Motor neuron (in vitro differentiated cells): ENCODE results near the gene SLC43A2. TPM values are rescaled to one million over a fixed set of nuclear protein-coding genes. Genes with fewer than 3 reads are reported as not detected.
A peak's percentile ranks its signal among the peaks of the same experiment; 100 is the strongest.
"Not testable (repeated sequence)": the region's sequence is repeated elsewhere in the genome, so short reads cannot be mapped to it uniquely, and the experiment has no call there.

Source experiments
- ATAC-seq, 8 experiments: fragments of 200-7000 bp; cut with Tn5 transposase; replicated peaks in 6 of 8; 2 replicates each; pipeline ENCODE4 v1.8.0; 2021; ENCODE audit warnings: mild to moderate bottlenecking in 8 of 8, moderate library complexity in 8 of 8
- H3K27ac ChIP-seq, 2 donors: fragments of 250-450 bp; sonication (Bioruptor Pico); 2 replicates each; pipeline ENCODE4 v1.9.0; 2021; ENCODE audit warnings: antibody characterized with exemption in 2 of 2, mild to moderate bottlenecking in 2 of 2, moderate library complexity in 1 of 2
- H3K4me1 ChIP-seq, 2 donors: fragments of 250-450 bp; sonication (Bioruptor Pico); replicated peaks in 1 of 2; 2 replicates each; pipeline ENCODE4 v1.6.1; 2021; ENCODE audit warnings: antibody characterized with exemption in 2 of 2, mild to moderate bottlenecking in 2 of 2, moderate library complexity in 1 of 2
- H3K4me3 ChIP-seq, 5 donors: fragments of 250-450 bp; sonication (Bioruptor Pico); 2 replicates each; pipeline ENCODE4 v1.9.0; 2021; ENCODE audit warnings: antibody characterized with exemption in 5 of 5, mild to moderate bottlenecking in 5 of 5, moderate library complexity in 4 of 5
- WGBS, 10 experiments: fragments of 450-650 bp; shearing (Covaris generic); methylation state at CpG; one replicate each; pipeline ENCODE4 v1.0.0; 2022; 5-methylcytosine and 5-hydroxymethylcytosine counted together
- in situ Hi-C, 9 experiments: fragments of 400-800 bp; cut with MboI; loops; one replicate each; pipeline ENCODE4 v1.15.0; 2021; ENCODE audit warnings: low sequenced_read_pairs in 9 of 9, low pct_unique_long_range_greater_than_20kb in 2 of 9; ENCODE audit not compliant: unreplicated experiment in 9 of 9
- total RNA-seq, 8 experiments: library from RNA; unstranded; fragments of 300-600 nt; gene quantifications; 2 replicates each; pipeline versions ENCODE4 v1.2.3 to v1.2.4, GENCODE V29; 2022

The SLC43A2 gene
- total RNA-seq, 8 experiments from 2014 or later, result 7.2 to 33.3 (median 25.2) TPM

- Histone ChIP-seq H3K4me3 (no peak overlapping the region), H3K4me1 (no peaks in the 10 kb centered on the region), H3K27ac (no peak overlapping the region)
- in situ Hi-C loops, result loop anchor here in 1 of 9 experiments (10.0 kb wide), 1 partner anchor 63 kb away; no protein-coding TSS in a partner anchor
- 67 to 86% (median 73%) methylated on average over 2 to 12 of the region's 18 CpGs; no CpG with 5 or more reads in 3 of the 10 experiments for WGBS, 10 experiments
- ATAC-seq, result peak in 1 of 8 experiments; percentile 2
Measured at GRCh38 chr17:1571341-1571704, 57.3 kb downstream of the SLC43A2 start.

DNA sequence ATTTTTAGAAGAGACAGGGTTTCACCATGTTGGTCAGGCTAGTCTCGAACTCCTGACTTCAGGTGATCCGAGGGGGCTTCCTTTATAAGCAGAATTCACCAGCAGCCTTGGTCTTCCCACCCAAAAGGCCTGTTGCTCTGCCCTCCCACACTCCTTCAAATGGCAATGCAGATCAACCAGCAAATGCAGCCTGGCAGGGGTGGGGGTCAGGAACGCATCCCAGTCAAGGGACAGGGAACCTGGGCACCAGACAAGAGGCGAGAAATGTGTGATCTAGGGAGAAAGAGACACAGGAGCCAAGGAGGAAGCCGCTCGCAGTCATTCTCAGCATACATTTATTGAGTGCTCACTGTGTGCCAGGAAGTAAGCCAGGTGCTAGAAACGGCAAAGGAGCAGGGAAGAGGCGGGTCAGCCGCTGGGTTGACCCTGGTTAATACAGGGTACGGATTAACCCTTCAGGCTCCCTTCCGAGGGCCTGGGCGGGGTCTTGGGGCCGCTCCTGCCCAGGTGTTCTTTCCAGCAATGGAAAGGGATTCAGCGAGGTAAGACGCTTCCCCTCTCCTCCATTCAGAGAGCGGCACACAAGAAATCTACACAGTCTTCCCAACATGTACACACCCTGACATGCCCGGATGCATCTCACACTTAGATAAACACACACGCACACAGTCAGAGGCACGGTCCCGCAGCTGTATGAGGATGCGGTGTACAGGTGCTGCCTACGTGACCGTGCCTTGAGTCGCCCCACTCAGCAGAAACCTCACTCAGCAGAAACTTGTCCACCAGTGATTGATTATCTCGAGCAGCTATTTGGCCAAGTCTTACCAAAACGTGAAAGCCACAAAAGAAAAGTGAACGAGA, 59.5 kb downstream of the SLC43A2 start:
- 24 to 82% (median 77%) methylated on average over 2 to 10 of the region's 27 CpGs; no CpG with 5 or more reads in 1 of the 10 experiments for whole genome bisulfite sequencing, 10 experiments

DNA sequence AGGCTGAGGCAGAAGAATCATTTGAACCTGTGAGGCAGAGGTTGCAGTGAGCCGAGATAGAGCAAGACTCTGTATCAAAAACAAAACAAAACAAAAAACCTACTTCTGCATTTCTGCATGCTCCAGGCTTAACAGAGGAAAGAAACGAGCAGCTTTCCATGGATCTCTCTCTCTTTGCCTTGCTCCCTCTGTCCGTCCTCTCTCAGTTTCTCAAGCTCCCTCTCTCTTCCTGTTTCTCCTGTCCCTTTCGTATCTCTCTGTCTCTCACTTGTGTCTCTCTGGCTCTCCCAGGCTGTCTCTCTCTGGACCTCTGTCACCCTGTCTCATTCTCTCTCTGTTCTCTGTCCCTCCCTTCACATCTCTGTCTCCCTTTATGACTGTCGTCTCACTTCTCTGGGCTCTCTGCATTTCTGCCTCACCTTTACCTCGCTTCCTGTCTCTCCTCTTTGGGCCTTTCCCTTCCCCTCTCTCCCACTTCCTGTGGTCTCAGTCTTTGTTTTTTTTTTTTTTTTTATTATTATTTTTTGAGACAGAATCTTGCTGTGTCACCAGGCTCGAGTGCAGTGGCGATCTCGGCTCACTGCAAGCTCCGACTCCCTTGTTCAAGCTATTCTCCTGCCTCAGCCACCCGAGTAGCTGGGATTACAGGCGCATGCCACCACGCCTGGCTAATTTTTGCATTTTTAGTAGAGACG, 62.0 kb downstream of the SLC43A2 start:
- H3K4me3 ChIP-seq, result no peak overlapping the region
- 45 to 100% (median 76%) methylated on average over 2 to 12 of the region's 14 CpGs; no CpG with 5 or more reads in 1 of the 10 experiments for WGBS, 10 experiments
- no peaks in the 10 kb centered on the region for H3K4me1 ChIP-seq
- in situ Hi-C loops, result no loop called here
- no peak for ATAC-seq
- H3K27ac ChIP-seq, result no peak overlapping the region

More for the DNA sequence above, 59.5 kb downstream of the SLC43A2 start:
- H3K4me3 ChIP-seq, result no peak overlapping the region
- H3K4me1 ChIP-seq, result no peaks in the 10 kb centered on the region
- H3K27ac ChIP-seq, result no peak overlapping the region
- in situ Hi-C loops, result no loop called here
- ATAC-seq, result peak in 1 of 8 experiments; percentile 9

DNA sequence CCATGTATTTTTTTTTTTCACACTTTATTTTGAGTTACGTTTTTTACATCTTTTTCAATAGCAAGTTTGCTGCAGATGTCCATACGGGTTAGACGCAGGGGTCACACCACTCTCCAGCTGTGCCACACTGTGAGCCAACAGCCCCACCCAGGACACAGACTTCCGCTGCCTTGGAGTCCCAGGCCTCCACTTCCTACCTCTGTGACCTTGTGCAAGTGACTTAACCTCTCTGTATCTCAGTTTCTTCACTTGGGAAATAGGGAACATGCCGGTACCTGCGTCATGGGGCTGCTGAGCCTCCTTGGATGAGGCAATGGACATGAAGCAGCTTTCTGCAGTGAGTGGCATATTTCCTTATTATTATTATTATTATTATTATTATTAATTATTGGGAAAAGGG, 62.8 kb downstream of the SLC43A2 start:
- Histone ChIP-seq H3K27ac (no peak overlapping the region), H3K4me3 (no peak overlapping the region), H3K4me1 (peaks cover 4% of the 10 kb centered on the region in 2 donors)
- no peak for ATAC-seq
- 0 to 90% (median 67%) methylated on average over 1 to 6 of the region's 6 CpGs for whole genome bisulfite sequencing, 10 experiments
- in situ Hi-C loops, result no loop called here

DNA sequence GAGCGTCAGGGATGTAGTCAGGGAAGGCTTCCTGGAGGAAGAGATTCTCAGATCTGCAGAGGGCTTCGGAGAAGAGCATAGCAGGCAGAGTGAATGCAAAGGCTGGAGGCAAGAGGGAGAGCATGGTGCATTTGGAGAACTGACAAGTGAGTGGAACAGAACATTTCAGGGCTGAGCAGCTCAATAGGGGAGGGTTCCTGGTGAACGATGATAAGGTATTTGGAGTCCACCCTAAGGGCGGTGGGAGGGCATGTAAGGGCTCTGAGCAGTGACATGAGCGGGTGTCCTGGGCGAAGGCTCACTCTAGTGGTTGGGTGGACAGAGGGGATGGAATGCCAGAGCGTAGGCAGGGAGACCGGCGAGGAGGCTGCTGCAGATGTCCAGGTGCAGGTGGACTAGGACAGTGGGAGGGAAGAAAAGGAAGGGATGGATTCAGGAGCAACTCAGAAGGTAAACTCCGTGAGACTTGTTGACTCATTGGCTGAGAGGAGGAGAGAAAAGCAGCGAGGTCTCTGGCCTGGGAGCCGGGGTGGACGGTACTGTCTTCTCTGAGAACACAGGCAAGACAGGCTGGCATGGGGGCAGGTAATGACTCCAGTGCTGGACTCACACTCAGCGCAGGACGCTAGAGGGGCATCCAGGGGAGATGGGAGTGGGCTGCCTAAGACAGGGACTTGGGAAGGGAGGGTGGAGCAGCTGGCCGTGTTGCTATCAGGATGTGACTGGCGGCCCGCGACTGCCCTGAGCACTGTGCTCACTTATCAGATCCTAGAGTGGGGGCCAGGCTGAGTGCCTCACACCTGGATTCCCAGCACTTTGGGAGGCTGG, 64.6 kb downstream of the SLC43A2 start:
- no peak overlapping the region for H3K4me3 ChIP-seq
- WGBS, 10 experiments, result 20 to 100% (median 82%) methylated on average over 1 to 12 of the region's 19 CpGs
- no peak for ATAC-seq
- in situ Hi-C loops, result no loop called here
- H3K27ac ChIP-seq, result no peak overlapping the region
- H3K4me1 ChIP-seq, result peaks cover 21 to 22% of the 10 kb centered on the region in 2 donors

- ATAC-seq, H3K27ac ChIP-seq, H3K4me3 ChIP-seq, in situ Hi-C loops: not testable (repeated sequence)
- H3K4me1 ChIP-seq, result peaks cover 24% of the 10 kb centered on the region in 2 donors
- WGBS, 10 experiments, result 70 to 97% (median 92%) methylated on average over 2 to 15 of the region's 15 CpGs; no CpG with 5 or more reads in 2 of the 10 experiments
Measured at GRCh38 chr17:1563471-1563785, 65.2 kb downstream of the SLC43A2 start.

DNA sequence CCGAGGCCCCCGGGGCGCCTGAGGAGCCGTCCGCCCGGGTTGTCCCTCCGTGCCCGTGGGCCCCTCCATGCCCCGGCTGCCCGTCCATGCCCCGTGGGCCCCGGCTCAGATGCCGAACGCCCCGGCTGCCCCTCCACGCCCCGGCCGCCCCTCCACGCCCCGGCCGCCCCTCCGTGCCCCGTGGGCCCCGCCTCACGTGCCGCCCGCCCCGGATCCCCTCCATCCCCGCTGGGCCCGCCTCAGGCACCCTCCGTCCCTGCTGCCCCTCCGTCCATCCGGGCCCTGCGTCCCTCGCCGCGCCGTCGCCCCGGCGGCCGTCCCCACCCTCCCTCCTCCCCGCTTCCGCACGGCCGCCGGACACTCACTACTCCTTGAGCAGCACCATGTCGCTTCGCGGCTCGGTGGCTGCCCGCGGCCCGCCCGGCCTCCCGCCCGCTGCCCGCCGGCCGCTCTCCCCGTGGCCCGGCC, 66.4 kb downstream of the SLC43A2 start:
- peak overlapping the region; percentile 78 to 89 for H3K27ac ChIP-seq
- WGBS, 10 experiments, result no CpG with 5 or more reads among the region's 62 CpGs
- in situ Hi-C loops, result no loop called here

DNA sequence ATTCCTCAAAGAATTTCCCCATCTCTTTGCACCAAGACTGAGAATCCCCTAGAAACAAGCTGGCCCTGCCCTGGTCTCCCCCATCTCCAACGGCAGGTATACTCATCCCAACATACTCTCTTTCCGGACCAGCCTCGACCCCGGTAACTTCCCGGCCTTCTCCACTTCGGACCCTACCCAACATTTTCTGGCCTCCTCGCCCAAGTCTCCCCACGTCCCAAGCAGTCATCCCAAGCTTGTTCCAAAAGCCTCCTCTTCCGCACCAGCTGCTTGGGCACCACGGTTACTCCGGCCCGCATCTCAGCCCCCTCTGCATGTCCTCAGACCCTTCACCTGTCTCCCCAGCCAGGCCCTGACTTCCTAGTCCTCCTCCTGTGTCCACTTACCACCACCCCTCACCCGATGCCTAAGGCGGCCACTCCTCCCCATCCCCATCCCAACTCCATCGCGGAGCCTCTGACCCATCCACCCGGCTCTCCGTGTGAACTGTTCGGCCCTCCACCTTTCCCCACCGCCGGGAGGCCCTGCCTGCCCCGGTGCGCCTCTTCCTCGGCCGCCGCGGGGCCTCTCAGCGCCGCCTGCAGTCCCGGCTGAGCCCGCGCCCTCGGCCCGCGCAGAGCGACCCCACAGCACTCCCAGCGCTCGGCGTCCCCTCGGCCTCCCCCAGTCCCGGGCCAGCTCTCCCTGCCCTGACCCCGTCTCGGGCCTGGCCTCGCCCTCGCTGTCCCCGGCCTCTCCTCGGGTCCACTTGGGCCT, 67.0 kb downstream of the SLC43A2 start:
- in situ Hi-C loops, result no loop called here
- Histone ChIP-seq H3K4me3 (peak overlapping the region; percentile 67 to 95 (median 77)), H3K4me1 (peaks cover 24% of the 10 kb centered on the region in 2 donors), H3K27ac (peak overlapping the region; percentile 78 to 89)
- 3 to 10% (median 6%) methylated on average over 6 to 8 of the region's 47 CpGs; no CpG with 5 or more reads in 6 of the 10 experiments for WGBS, 10 experiments
- peak; percentile 9 to 49 (median 42) for ATAC-seq

More for the DNA sequence above, 66.4 kb downstream of the SLC43A2 start:
- Histone ChIP-seq H3K4me3 (peak overlapping the region; percentile 67 to 95 (median 77)), H3K4me1 (peaks cover 24% of the 10 kb centered on the region in 2 donors)
- ATAC-seq, result peak; percentile 57 to 75 (median 71)

GRCh38 chr17:1560858-1561355, 67.7 kb downstream of the SLC43A2 start:
- peaks cover 24% of the 10 kb centered on the region in 2 donors for H3K4me1 ChIP-seq
- no peak overlapping the region for H3K27ac ChIP-seq
- peak overlapping the region; percentile 67 to 95 (median 77) for H3K4me3 ChIP-seq
- ATAC-seq, result no peak
- WGBS, 10 experiments, result 50 to 92% (median 62%) methylated on average over 1 to 6 of the region's 7 CpGs; no CpG with 5 or more reads in 4 of the 10 experiments
- in situ Hi-C loops, result no loop called here

DNA sequence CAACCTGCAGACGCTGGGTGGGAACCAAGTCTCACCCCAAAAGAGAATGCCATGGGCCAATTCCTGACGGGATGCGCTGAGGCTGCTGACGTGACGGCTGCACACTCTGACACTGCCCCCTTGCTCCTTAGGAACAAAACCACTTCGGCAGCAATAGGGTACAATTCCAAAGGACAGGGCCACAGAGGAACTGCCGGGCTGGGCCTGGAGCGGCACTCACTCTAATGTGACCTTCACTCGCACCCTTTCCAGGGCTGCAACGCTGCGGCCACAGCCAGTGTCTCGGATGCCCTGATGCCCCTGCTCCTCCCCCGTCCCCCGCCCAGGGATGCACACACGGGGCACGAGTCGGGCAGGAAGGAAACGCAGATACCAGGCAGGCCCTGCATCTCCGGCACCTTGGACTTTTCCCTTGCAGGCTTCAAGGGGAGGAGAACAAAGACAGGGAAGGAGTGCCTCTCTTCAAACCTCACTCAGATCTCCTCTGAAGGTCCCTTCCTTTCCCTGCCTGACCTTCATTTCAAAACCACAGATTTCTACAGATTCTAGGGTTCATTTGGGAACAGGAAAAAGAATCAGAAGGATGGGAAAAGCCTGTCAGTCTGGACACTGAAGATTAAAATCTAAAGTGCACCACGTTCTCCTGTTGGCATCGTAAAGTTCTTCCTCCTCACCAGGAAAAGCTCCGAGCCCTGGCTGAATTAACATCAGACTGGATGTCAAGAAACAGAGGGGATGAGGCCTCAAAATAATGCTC, 68.4 kb downstream of the SLC43A2 start:
- in situ Hi-C loops, result no loop called here
- peak overlapping the region in 3 of 5 donors; percentile 67 to 77 (median 71) for H3K4me3 ChIP-seq
- H3K4me1 ChIP-seq, result peaks cover 24% of the 10 kb centered on the region in 2 donors
- no peak for ATAC-seq
- H3K27ac ChIP-seq, result peak overlapping the region in 1 of 2 donors; percentile 10
- WGBS, 10 experiments, result 16 to 100% (median 80%) methylated on average over 1 to 11 of the region's 22 CpGs
